Frontal cortex (tissue), 4 donors: Measurements from ENCODE around the gene CHST9. TPM values are rescaled to one million over a fixed set of nuclear protein-coding genes. Genes with fewer than 3 reads are reported as not detected.
"Not testable (repeated sequence)": the region's sequence is repeated elsewhere in the genome, so short reads cannot be mapped to it uniquely, and the experiment has no call there.

Source experiments
- DNase-seq, 2 donors: peaks; one replicate each; pipeline ENCODE4 v3.0.0; 2012; ENCODE audit warnings: low spot score in 2 of 2
- FAIRE-seq: peaks from 2 replicates; lab custom pipeline; 2012; peaks lifted over from hg19 to GRCh38; lab: Jason Lieb, UNC
- total RNA-seq: library from RNA; depleted of rRNA; stranded (reverse); fragments of >200 nt; gene quantifications from one replicate; pipeline ENCODE4 v1.2.3, GENCODE V29; 2014
- donor health status: control.
- donor health status: control.
- donor health status: control.

The CHST9 gene
- total RNA-seq, 1 donor from 2014 or later = 2.4 TPM

GRCh38 chr18:27113358-27113757 is 71.8 kb downstream of the CHST9 start:
- FAIRE-seq = no peak

GRCh38 chr18:27110319-27110718 is 74.8 kb downstream of the CHST9 start:
- DNase-seq (no peak), FAIRE-seq (no peak)

More at GRCh38 chr18:27113358-27113757, 71.8 kb downstream of the CHST9 start:
- no peak for DNase-seq

DNA sequence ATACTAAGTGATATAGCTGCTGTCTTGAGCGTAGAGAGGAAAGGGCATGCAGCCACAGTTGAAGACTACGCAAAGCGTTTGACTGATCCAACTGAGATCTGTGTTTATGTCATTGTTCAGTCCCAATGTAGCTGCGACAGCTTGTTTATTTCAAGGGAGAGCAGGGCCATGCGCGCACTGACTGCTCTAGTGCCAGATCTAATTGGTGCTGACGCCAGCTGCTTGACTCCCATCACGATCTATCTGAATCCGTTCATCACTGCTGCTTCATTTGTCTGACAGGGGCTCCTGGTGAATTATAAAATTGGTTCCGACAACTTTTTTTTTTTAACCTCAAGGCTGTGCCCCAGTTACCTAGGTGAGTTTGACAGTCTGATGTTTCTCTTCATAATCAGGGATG is 75.7 kb downstream of the CHST9 start:
- FAIRE-seq = no peak
- DNase-seq = no peak

DNA sequence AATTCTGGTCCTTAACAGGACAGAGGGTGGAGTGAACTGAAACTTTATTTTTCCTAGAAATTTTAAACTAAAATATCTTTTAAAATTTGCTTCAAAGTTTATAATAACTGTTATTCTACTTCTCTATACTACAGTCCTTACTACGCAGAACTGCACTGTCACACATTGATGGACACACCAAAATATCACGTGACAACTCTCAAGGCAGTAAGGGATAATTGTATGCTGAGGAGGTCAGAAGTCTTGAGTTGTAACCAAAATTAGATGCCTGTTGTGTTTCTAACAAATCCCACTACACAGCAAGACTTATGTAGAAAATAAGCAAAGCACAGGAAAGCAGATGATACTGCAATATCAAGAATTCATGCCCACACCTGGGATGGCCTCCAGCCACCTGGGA is 76.3 kb downstream of the CHST9 start:
- no peak for FAIRE-seq

DNA sequence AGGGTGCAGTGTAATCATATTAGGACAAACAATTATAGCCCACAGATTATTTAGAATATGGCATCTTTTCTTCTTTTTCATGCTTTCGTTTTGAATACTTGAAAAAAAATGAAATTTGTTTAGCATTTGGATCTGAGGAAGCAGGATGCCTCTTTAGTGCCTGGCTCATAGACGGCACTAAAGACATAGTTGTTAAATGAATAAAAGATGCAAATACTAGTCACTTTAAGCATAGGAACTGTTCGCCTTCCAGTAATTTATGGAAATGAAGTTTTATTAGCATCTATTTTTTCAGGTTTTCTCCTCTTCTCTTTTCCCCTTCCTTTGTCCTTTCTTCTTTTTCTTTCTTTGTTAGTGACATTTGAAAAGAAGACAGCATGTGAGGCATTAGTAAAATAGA is 80.4 kb downstream of the CHST9 start:
- FAIRE-seq = no peak
- no peak for DNase-seq

More for the DNA sequence above, 76.3 kb downstream of the CHST9 start:
- no peak for DNase-seq

DNA sequence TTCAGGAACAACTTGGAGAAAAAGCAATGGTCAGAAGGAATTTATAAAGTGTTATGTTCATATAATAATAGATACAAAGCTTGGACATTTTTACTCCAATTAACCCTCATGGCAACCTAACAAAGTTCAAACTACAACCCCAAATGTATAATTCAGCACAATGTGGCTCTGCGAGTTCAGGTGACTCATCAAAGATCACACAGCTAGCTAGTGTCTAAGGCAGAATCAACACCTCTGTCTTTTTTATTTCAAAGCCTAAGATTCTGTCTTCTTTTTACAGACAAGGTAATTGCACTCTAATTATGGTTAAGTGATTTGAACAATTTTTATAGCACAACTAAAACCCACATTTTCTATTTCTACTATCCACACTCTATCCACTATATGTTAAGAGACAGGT is 90.5 kb downstream of the CHST9 start:
- no peak for FAIRE-seq
- DNase-seq = no peak

GRCh38 chr18:27093290-27093689 is 91.8 kb downstream of the CHST9 start:
- not testable (repeated sequence) for FAIRE-seq, DNase-seq

DNA sequence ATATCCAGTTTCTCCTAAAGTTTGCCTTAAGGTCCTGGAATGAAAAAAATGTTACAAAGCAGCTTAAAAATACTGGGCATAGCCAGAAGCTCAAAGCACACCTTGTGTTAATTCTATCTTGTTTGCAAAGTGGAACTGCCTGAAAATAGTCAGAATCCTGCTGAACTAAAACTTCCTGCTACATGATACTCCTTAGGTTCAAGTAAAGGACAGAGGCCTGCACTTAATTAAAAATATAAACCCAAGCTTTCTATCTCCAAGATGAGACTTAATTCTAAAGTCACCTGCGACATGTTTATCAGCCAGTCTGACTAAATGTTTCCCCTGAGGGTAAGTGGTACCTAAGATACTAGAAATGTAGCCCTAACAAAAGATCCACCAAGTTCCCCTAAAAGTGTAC is 103.4 kb downstream of the CHST9 start:
- no peak for DNase-seq
- no peak for FAIRE-seq

DNA sequence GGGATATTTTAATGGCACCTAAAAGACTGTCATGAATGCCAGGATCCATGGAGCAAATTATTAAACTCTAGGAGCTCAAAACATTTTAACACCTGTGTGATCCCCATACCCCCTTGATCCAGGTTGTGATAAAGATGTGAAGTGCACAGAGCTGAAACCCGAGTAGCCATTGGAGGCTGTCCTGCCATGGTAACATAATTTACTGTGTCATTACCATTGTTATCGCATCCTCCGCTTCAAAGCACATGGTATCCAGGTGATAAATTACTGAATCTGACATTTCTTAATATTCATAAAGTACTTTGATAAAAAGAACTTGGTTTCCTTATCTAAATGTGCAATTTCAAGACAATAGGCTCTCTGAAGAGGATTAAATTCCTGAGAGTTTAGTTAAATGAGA is 109.3 kb downstream of the CHST9 start:
- DNase-seq = no peak
- no peak for FAIRE-seq

GRCh38 chr18:27073404-27073830 is 111.7 kb downstream of the CHST9 start:
- FAIRE-seq = no peak
- DNase-seq = no peak

DNA sequence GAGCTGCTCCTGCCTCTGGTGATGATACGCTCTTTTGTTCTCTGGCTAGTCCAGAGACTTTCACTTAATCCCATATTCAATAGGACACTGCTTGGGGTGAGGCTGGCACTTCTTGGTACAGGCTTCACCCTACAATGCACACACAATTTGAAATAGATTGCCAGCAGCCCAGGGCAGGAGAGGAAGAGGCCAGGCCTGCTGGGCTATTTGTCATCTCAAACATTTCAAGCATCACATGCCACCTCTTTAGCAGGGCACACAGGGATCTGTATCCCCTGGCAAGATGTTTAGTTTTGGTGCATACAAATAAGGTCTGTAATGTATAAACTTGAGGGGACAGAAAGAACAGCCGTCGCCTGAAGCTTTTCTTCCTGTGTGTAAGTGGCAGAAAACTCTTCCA is 120.4 kb downstream of the CHST9 start:
- FAIRE-seq (no peak), DNase-seq (no peak)

DNA sequence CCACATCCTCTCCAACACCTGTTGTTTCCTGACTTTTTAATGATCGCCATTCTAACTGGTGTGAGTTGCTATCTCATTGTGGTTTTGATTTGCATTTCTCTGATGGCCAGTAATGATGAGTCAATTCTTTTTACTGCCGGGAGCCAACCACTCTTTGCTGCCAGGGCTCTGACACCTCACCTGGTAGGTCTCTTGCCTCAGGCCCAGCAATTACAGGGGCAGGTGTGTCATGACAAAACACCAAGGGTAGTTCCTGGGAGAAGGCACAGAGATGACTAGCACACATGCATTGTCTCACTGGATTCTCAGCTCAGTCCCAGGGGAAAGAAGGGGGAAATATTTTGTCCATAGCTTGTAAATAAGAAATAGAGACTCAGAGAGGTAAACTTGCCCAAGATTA is 122.3 kb downstream of the CHST9 start:
- FAIRE-seq (no peak), DNase-seq (no peak)

- DNase-seq = no peak
- FAIRE-seq = no peak
Observed at GRCh38 chr18:27061488-27062095, 123.5 kb downstream of the CHST9 start.

- DNase-seq = peak in 1 of 2 donors; percentile 3
Observed at GRCh38 chr18:27057519-27058234, 127.4 kb downstream of the CHST9 start.

DNA sequence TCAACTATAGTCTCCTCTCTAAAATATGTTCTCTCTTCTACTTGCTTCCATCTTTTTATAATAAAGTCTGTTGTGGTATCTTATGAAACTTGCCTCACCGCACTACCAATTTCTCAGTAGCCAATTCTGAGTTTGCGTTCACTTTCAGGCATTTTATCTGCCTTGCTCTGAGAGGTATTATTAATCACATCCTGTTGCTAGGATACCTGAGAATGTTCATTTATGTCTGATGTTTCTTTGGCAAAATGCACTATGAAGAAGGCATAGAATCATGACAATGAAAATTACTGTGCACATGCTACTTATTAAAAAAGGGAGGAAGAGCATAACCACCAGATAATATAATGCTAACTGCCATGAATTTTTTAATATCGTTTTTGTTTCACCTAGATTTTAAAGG is 130.2 kb downstream of the CHST9 start:
- no peak for DNase-seq
- FAIRE-seq = no peak

More at GRCh38 chr18:27057519-27058234, 127.4 kb downstream of the CHST9 start:
- FAIRE-seq = no peak

- FAIRE-seq (no peak), DNase-seq (no peak)
Observed at GRCh38 chr18:27049969-27050368, 135.1 kb downstream of the CHST9 start.

DNA sequence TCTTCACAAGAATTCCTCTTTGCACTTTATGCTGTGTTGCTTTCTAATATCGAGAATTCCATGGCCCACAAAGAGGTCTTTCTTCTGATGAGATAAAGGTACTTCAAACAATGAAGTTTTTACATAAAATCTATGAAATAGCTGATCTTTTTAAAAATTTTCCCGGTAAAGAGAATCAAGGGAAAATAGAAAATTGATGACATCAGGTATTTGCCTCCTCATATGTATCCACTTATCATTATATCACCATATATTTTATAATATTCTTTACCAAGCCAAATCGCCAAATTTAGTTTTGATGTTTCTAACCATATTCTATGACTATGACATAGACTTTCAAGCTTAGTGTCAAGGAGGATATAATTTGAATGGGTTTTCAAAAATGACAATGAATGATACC is 139.8 kb downstream of the CHST9 start:
- DNase-seq (no peak), FAIRE-seq (no peak)

DNA sequence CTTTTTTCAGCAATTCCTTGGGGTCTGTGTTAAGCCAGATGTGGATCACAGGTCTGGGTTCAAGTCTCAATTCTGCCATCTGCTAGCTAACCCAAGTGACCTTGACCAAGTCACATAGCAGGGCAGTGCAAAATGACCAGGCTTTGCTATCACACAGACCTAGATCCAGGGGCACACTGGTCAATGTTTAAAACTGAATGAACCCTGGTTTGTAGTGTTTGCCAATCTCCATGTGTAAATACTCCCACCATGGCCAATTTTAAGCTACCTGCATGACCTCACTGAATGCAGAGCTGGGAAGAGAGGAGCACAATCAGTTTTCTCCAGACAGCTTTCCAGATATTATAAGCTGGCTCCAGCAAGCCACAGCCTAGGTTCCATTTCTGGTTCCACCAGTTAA is 142.9 kb downstream of the CHST9 start:
- no peak for DNase-seq
- FAIRE-seq = no peak

- FAIRE-seq (no peak), DNase-seq (no peak)
Observed at GRCh38 chr18:27040796-27041195, 144.3 kb downstream of the CHST9 start.

DNA sequence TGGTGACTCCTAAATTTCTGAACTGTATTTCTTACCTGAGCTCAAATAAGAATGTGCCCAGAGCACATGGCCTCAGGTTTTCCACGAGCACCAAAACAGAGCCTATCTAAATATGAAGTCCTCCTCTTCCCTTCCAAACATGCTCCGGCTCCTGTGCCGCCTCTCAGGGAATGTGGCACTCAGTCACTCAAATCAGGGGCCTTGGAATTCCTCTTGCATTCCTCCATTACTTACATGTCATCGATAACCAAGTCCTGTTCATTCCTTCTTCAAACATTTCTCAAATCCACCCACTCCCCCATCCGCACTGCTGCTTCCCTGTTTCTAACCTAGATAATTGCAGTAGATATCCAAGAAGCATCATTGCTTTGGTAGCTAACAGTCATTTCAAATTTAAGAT is 151.4 kb downstream of the CHST9 start:
- FAIRE-seq (no peak), DNase-seq (no peak)

DNA sequence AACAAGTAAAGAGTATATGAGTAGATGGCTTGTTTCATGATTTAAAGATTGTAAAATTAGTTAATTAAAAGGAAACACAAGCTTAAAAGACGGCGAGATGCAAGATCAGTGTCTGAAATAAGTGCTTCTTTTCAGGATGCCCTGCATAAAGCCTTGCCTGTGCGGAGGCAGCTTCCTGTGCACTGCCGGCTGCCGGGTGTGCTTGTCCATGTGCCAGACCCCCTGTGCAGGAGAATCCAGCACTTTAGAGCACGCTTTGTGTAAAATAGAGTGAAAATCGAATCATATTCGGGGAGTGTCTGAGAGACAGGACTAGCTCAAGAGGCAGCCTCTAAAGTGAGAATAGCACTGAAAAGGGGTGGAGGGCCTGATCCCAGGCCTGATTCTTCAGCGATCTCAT is 154.7 kb downstream of the CHST9 start:
- FAIRE-seq = no peak

DNA sequence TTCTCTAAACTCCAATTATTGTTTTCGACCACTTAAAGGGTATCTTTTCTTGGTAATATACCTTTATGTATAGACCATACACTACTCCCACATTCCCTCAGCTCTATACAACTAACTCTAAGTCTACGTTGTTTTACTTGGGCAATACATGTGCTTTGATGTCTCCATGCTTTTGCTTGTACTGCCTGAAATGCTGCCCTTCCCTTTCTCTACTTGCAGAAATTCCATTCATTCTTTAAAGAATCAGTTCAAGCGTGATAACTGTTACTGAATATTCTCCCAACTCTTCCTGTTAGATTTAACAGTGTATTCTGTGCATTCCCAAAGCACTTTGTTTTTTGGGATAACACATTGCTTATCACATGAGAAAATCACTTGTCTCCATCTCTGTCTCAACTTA is 162.6 kb downstream of the CHST9 start:
- DNase-seq = no peak
- no peak for FAIRE-seq

More for the DNA sequence above, 154.7 kb downstream of the CHST9 start:
- no peak for DNase-seq
